SK-N-SH (cell line): ENCODE data around the gene TP53BP1. TPM values are rescaled to one million over a fixed set of nuclear protein-coding genes. Genes with fewer than 3 reads are reported as not detected.

Experiments
- CTCF ChIA-PET: fragments of 300-600, 350-600 bp; formaldehyde crosslinking; extraction: SDS; loops from one replicate; lab custom pipeline; 2021; lab: Yijun Ruan, JAX
- POLR2A ChIA-PET: fragments of 350-600 bp; sonication (Branson Sonifier 250); formaldehyde crosslinking; extraction: SDS; loops from one replicate; lab custom pipeline; 2020; ENCODE audit warnings: antibody characterized with exemption, inconsistent platforms; lab: Yijun Ruan, JAX
- DNase-seq: peaks from one replicate; pipeline ENCODE4 v3.0.0; 2012
- H2AFZ ChIP-seq: fragments of 200-600 bp; sonication (generic); 2 replicates; pipeline ENCODE4 v1.8.1; 2016; ENCODE audit warnings: antibody characterized with exemption, mild to moderate bottlenecking, low read depth
- H3F3A ChIP-seq: fragments of 200-600 bp; sonication (generic); replicated peaks from 2 replicates; pipeline ENCODE3; 2016; ENCODE audit warnings: antibody characterized with exemption, mild to moderate bottlenecking; ENCODE audit not compliant: insufficient read depth
- H3K27ac ChIP-seq, 2 experiments: fragments of 200-500 bp in 1 of 2; fragments of 200-600 bp in 1 of 2; sonication (Bioruptor generic) in 1 of 2; sonication (generic), shearing (Covaris generic) in 1 of 2; 2 replicates each; pipeline versions ENCODE4 v1.5.1 to v1.6.1; 2014 to 2016; ENCODE audit warnings: low read depth in 2 of 2, inconsistent platforms in 1 of 2, low read length in 1 of 2, mild to moderate bottlenecking in 1 of 2, mixed read lengths in 1 of 2
- H3K27me3 ChIP-seq: fragments of 200-600 bp; sonication (generic), shearing (Covaris generic); 2 replicates; pipeline ENCODE4 v1.6.1; 2016; ENCODE audit warnings: mixed run types; ENCODE audit not compliant: insufficient read depth
- H3K36me3 ChIP-seq, 2 experiments: fragments of 200-500 bp in 1 of 2; fragments of 200-600 bp in 1 of 2; sonication (Bioruptor generic) in 1 of 2; sonication (generic) in 1 of 2; replicated peaks in 1 of 2; 2 replicates each; pipeline versions ENCODE3 to v1.5.1; 2014 to 2016; ENCODE audit warnings: low read length in 1 of 2, mild to moderate bottlenecking in 1 of 2; ENCODE audit not compliant: insufficient read depth in 2 of 2, control insufficient read depth in 1 of 2
- H3K4me1 ChIP-seq, 2 experiments: fragments of 200-500 bp in 1 of 2; fragments of 200-600 bp in 1 of 2; sonication (Bioruptor generic) in 1 of 2; sonication (generic), shearing (Covaris generic) in 1 of 2; 2 replicates each; pipeline versions ENCODE4 v1.5.1 to v1.6.1; 2014 to 2016; ENCODE audit warnings: low read depth in 1 of 2, low read length in 1 of 2, mixed run types in 1 of 2; ENCODE audit not compliant: insufficient read depth in 2 of 2, control insufficient read depth in 1 of 2
- H3K4me2 ChIP-seq: fragments of 200-600 bp; sonication (generic), shearing (Covaris generic); 2 replicates; pipeline ENCODE4 v1.6.1; 2017; ENCODE audit warnings: mixed run types
- H3K4me3 ChIP-seq, 2 experiments: fragments of 200-500 bp in 1 of 2; fragments of 200-600 bp in 1 of 2; sonication (Bioruptor generic) in 1 of 2; sonication (generic), shearing (Covaris generic) in 1 of 2; 2 replicates each; pipeline versions ENCODE4 v1.5.1 to v1.8.1; 2014 to 2016; ENCODE audit warnings: low read depth in 2 of 2, inconsistent platforms in 1 of 2, low read length in 1 of 2, mild to moderate bottlenecking in 1 of 2, mixed read lengths in 1 of 2, moderate library complexity in 1 of 2
- H3K79me2 ChIP-seq: fragments of 200-600 bp; sonication (generic); 2 replicates; pipeline ENCODE4 v1.8.1; 2017; ENCODE audit warnings: mild to moderate bottlenecking; ENCODE audit not compliant: insufficient read depth
- H3K9ac ChIP-seq: fragments of 200-600 bp; sonication (generic); 2 replicates; pipeline ENCODE4 v1.6.1; 2017; ENCODE audit warnings: mixed run types
- H3K9me2 ChIP-seq: fragments of 200-600 bp; sonication (generic); 2 replicates; pipeline ENCODE4 v1.6.1; 2017; ENCODE audit warnings: mixed run types
- H3K9me3 ChIP-seq: fragments of 200-600 bp; sonication (generic); 2 replicates; pipeline ENCODE4 v1.6.1; 2017; ENCODE audit warnings: mixed run types, mild to moderate bottlenecking, moderate library complexity
- H4K20me1 ChIP-seq: fragments of 200-600 bp; sonication (generic); 2 replicates; pipeline ENCODE4 v1.6.1; 2017; ENCODE audit warnings: mild to moderate bottlenecking, mixed run types; ENCODE audit not compliant: insufficient read depth
- CHD2 ChIP-seq: fragments of 150-350 bp; IDR thresholded peaks from 2 replicates; pipeline ENCODE4 v1.6.1; 2018; ENCODE audit warnings: low read length; ENCODE audit not compliant: partially characterized antibody
- EP300 ChIP-seq, 2 experiments: IDR thresholded peaks; 2 replicates each; pipeline versions ENCODE4 v1.4.0 to v1.6.1; 2012; ENCODE audit warnings: borderline replicate concordance in 1 of 2, low read depth in 1 of 2, low read length in 1 of 2
- EZH2phosphoT487 ChIP-seq: fragments of 200-600 bp; sonication (generic); IDR thresholded peaks from 2 replicates; pipeline ENCODE4 v1.6.1; 2017; ENCODE audit warnings: low read depth, mixed run types, mild to moderate bottlenecking, antibody characterized with exemption, moderate library complexity, borderline replicate concordance
- FOXJ3 ChIP-seq: sonication (generic); formaldehyde crosslinking; IDR thresholded peaks from 2 replicates; pipeline ENCODE4 v1.5.1; 2020; ENCODE audit warnings: mild to moderate bottlenecking, missing genetic modification reagents
- GABPA ChIP-seq: IDR thresholded peaks from 2 replicates; pipeline ENCODE4 v1.4.0; 2012; ENCODE audit warnings: low read depth, mild to moderate bottlenecking
- MEF2A ChIP-seq: IDR thresholded peaks from 2 replicates; pipeline ENCODE4 v1.4.0; 2012; ENCODE audit warnings: low read depth, borderline replicate concordance
- NRF1 ChIP-seq: IDR thresholded peaks from 2 replicates; pipeline ENCODE4 v1.6.1; 2012; ENCODE audit warnings: low read depth, mild to moderate bottlenecking, low read length
- POLR2AphosphoS5 ChIP-seq: IDR thresholded peaks from 2 replicates; pipeline ENCODE4 v1.6.1; 2012; ENCODE audit warnings: low read depth, low read length
- RAD21 ChIP-seq: IDR thresholded peaks from 2 replicates; pipeline ENCODE4 v1.6.1; 2012; ENCODE audit warnings: mild to moderate bottlenecking, low read length
- RXRA ChIP-seq: IDR thresholded peaks from 2 replicates; pipeline ENCODE4 v1.4.0; 2012; ENCODE audit warnings: low read depth, mild to moderate bottlenecking, borderline replicate concordance
- SIN3A ChIP-seq: IDR thresholded peaks from 2 replicates; pipeline ENCODE4 v1.6.1; 2012; ENCODE audit warnings: low read depth, mild to moderate bottlenecking, low read length, moderate library complexity, borderline replicate concordance
- SMC3 ChIP-seq: IDR thresholded peaks from 2 replicates; pipeline ENCODE4 v1.6.1; 2012; ENCODE audit warnings: low read depth, low read length, improper control_type of control experiment
- TCF12 ChIP-seq: IDR thresholded peaks from 2 replicates; pipeline ENCODE4 v1.4.0; 2012
- YY1 ChIP-seq: IDR thresholded peaks from 2 replicates; pipeline ENCODE4 v1.4.0; 2012; ENCODE audit warnings: low read depth, mild to moderate bottlenecking
- polyA plus RNA-seq, 3 experiments: library from polyadenylated mRNA; depleted of rRNA; stranded (reverse); fragments of >200 nt; gene quantifications; 2 replicates each; pipeline ENCODE4 v1.2.3, GENCODE V29; 2012
- TF ChIP-seq, protein P1 (sequence below): fragments of 200-600 bp; sonication (generic); IDR thresholded peaks from 2 replicates; pipeline ENCODE4 v1.6.1; 2017; ENCODE audit warnings: antibody characterized with exemption, mild to moderate bottlenecking, moderate library complexity
- TF ChIP-seq, protein P2 (sequence below): IDR thresholded peaks from 2 replicates; pipeline ENCODE4; 2012

The TP53BP1 gene
- polyA plus RNA-seq, 1 of the 3 experiments (the other 2 are of a cell fraction) = 27.1 TPM

DNA sequence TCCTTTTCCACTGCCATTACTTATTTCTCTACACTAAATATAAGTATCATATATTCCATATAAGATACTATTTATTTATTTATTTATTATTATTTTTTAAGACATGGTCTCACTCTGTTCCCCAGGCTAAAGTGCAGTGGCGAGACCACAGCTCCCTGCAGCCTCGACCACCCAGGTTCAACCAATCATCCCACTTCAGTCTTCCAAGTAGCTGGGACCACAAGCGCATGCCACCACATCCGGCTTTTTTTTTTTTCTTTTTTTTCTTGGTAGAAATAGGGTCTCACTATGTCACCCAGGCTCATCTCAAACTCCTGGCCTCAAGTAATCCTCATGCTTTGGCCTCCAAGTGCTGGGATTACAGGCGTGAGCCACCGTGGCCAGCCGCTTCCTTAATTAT is 56.6 kb downstream of the TP53BP1 start (continued):
- TF ChIP-seq, protein P1, sequence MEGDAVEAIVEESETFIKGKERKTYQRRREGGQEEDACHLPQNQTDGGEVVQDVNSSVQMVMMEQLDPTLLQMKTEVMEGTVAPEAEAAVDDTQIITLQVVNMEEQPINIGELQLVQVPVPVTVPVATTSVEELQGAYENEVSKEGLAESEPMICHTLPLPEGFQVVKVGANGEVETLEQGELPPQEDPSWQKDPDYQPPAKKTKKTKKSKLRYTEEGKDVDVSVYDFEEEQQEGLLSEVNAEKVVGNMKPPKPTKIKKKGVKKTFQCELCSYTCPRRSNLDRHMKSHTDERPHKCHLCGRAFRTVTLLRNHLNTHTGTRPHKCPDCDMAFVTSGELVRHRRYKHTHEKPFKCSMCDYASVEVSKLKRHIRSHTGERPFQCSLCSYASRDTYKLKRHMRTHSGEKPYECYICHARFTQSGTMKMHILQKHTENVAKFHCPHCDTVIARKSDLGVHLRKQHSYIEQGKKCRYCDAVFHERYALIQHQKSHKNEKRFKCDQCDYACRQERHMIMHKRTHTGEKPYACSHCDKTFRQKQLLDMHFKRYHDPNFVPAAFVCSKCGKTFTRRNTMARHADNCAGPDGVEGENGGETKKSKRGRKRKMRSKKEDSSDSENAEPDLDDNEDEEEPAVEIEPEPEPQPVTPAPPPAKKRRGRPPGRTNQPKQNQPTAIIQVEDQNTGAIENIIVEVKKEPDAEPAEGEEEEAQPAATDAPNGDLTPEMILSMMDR = no peak
- TF ChIP-seq, protein P2, sequence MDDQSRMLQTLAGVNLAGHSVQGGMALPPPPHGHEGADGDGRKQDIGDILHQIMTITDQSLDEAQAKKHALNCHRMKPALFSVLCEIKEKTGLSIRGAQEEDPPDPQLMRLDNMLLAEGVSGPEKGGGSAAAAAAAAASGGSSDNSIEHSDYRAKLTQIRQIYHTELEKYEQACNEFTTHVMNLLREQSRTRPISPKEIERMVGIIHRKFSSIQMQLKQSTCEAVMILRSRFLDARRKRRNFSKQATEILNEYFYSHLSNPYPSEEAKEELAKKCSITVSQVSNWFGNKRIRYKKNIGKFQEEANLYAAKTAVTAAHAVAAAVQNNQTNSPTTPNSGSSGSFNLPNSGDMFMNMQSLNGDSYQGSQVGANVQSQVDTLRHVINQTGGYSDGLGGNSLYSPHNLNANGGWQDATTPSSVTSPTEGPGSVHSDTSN = no peak
- TF ChIP-seq SMC3 (no peak), FOXJ3 (no peak), EP300 (IDR thresholded peaks at IDR 0.05; ENCODE audit: borderline replicate concordance in 1 of 2, low read depth in 1 of 2, low read length in 1 of 2) (no peak)

DNA sequence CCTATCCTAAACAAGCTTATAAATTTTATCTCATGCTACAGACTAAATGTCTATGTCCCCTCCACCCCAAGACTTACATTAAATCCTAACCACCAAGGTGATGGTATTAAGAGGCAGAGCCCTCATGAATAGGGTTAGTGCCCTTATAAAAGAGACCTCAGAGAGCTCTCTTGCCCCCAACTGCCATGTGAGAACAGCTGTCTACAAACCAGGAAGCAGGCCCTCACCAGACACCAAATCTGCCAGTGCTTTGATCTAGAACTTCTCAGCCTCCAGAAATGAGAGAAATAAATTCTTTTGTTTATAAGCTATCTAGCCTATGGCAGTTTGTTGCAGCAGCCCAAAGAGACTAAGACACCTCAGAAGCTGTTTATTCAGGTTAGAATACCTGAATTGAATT is 58.5 kb downstream of the TP53BP1 start:
- Histone ChIP-seq H3K27me3 (no peaks in the 10 kb centered on the region), H3K4me3 (no peak overlapping the region), H3F3A (peaks cover 5% of the 10 kb centered on the region), H4K20me1 (no peaks in the 10 kb centered on the region), H3K27ac (no peak overlapping the region), H3K9ac (no peak overlapping the region), H3K9me2 (no peaks in the 10 kb centered on the region), H2AFZ (no peak overlapping the region), H3K79me2 (no peaks in the 10 kb centered on the region), H3K4me2 (no peak overlapping the region), H3K36me3 (peaks cover 67 to 69% of the 10 kb centered on the region in 2 experiments), H3K4me1 (no peaks in the 10 kb centered on the region; a peak in 1 of 4 replicates), H3K9me3 (no peaks in the 10 kb centered on the region)
- ChIA-PET POLR2A (interaction anchor here (1.2 kb wide), 1 partner anchor 10 kb away, joined by 3 read pairs; no protein-coding TSS in a partner anchor), CTCF (interaction anchor here (0.6 to 1.7 kb wide), 7 partner anchors 12 to 343 kb away, joined by 3 to 7 read pairs (median 3); no protein-coding TSS in a partner anchor)
- TF ChIP-seq GABPA = no peak
- no peak for TF ChIP-seq CHD2
- no peak for TF ChIP-seq NRF1
- TF ChIP-seq RAD21 = no peak
- TF ChIP-seq YY1 = no peak
- TF ChIP-seq SIN3A = no peak
- TF ChIP-seq EZH2phosphoT487 = no peak
- no peak for TF ChIP-seq TCF12
- TF ChIP-seq MEF2A = no peak
- no peak for TF ChIP-seq POLR2AphosphoS5
- TF ChIP-seq RXRA = no peak
- no peak for DNase-seq
